Posterior vena cava (tissue), 2 donors: ENCODE measurements around the gene TM2D3. TPM values are rescaled to one million over a fixed set of nuclear protein-coding genes. Genes with fewer than 3 reads are reported as not detected.
A peak's percentile ranks its signal among the peaks of the same experiment; 100 is the strongest.

Experiments
- DNase-seq: peaks from one replicate; pipeline ENCODE4 v3.0.0-alpha.2; 2020; ENCODE audit warnings: low spot score
- intact Hi-C, 2 donors: fragments of 100-400 bp; cut with DNase I; formaldehyde crosslinking; loops; one replicate each; pipeline versions ENCODE4 v1.14.1 to v1.14.2; 2022 to 2023
- long read RNA-seq, 2 donors: library from polyadenylated mRNA; unstranded; transcript quantifications; one replicate each; pipeline ENCODE4 v2.0.0, GENCODE V29; 2020 to 2021
- total RNA-seq, 2 donors: library from RNA; stranded (reverse); fragmentation: NEBNext Ultra II Directional; extraction: Animal tissue kit (Norgen Biotek cat#: 25700); gene quantifications; one replicate each; pipeline ENCODE4 v1.2.1, GENCODE V29; 2021
- donor health status: DM: yes; HTN: yes; CAD: no.
- donor health status: DM: yes; HTN: yes; CAD: no.

Gene TM2D3
- total RNA-seq = 10 to 100 TPM; 39.9 to 44.1 TPM
- long read RNA-seq, donor 1, transcript TM2D3-202 (5 exons, 1,329 nt) = major isoform, 6 of 15 reads
- long read RNA-seq, donor 1, partial matches to known transcripts = 0 of 15 reads
- long read RNA-seq, donor 1, other reads (novel, unspliced or antisense) = 0 of 15 reads
- long read RNA-seq, donor 2, transcript TM2D3-203 (5 exons, 1,267 nt) = minor isoform, 6 of 66 reads
- long read RNA-seq, donor 2, transcript TM2D3-202 (5 exons, 1,329 nt) = major isoform, 44 of 66 reads
- long read RNA-seq, donor 2, transcript TM2D3-201 (6 exons, 1,381 nt) = minor isoform, 8 of 66 reads
- long read RNA-seq, donor 2, partial matches to known transcripts = 2 of 66 reads
- long read RNA-seq, donor 2, other reads (novel, unspliced or antisense) = 1 of 66 reads

DNA sequence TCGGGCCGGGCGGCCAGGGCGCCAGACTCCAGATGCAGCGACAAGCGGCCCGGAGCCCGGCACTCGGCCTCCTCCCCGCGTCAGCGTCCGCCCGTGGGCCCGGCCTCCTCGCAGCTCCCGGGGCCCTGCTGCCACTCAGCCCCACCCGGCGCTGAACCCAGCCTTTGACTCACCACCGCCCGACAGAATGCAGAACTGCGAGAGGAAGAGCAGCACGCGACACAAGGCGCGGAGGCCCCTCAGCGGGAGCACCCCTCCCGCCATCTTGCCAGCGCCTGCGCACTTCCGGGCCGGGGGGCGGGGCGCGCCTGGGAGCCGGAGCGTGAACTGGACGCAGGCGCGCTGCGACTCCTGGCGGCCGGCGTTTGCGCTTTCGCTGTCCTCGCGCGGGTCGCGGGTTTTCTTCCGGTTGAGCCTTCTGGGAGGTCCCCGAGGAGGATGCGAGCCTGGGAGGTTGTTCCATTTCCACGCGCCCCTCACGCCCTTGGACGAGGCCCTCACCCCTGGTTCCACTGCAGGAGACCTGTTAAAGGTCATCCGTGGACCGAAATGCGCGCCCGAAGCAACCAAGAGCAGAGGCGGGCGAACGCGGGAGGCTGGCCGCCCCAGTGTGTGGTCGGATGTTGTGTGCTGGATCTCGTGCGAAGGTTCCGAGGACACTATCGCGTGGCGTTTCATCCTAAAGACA, at the start of gene TM2D3:
TM2D3 (minus strand) TSS at position 284 of the 688 bp plus-strand sequence; CDS start at position 264, 20 bp downstream.
- intact Hi-C loops = loop anchor here (5.0 kb wide), 2 partner anchors 350 to 355 kb away; partner anchors contain the start of gene SNRPA1 (in 1 of the 2)
- peak; percentile 98 for DNase-seq

DNA sequence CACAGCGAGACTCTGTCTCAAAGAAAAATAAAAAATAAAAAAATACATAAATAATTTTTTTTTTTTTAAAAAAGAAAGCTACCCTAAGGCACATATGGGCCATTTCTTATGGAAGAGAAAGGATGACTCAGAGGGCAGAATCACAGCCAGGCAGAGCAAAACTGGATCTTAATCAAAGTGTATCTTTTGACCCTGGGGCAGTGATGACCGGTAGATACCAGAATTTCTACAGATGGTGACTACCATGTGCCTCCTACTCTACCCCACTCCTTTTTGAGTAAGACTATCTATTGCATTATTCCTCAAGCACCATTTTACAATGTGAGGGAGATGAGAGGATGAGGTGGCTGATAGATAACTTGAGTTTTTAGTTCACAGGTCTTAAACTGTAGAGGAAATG, 46.1 kb upstream of the TM2D3 start:
- no peak for DNase-seq
- intact Hi-C loops = no loop called here

GRCh38 chr15:101697488-101697887, 45.3 kb upstream of the TM2D3 start:
- DNase-seq = no peak
- intact Hi-C loops = no loop called here

DNA sequence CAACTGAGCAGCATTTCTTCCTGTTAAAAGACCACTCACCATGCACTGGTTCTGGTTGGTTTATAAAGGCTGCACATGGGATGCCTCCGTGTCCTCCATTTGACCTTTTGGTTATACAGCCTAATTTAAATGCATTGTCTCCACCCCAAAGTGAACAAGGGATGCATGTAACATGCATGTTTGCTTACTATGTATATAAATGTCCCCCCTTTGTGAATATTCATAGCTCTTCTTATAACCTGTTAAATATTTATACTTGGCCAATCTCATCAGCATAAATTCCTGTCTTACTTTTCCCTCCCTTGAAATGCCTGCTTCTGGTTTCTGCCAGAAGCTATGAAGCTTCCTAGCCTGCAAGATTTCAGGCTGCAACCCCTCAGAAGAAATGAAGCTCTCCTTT, 44.6 kb upstream of the TM2D3 start:
- intact Hi-C loops = no loop called here
- DNase-seq = no peak

DNA sequence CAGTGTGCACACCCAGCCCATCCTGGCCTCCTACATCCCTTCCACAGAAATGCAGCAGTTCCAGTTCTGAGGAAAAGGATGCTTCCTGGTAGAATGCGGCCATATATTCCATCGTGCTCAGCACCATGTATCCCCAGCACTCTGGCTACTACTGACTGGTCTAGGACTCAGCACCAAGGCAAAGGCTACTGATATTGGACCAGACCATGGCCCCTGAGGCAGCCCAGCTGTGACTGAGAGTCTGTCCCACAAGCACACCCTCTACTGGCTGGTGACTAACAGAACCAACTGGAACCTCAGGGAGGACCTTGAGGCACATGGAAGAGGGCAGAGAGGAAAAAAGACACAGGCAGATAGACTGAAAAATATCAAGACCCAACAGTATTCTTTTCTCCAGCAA, 42.1 kb upstream of the TM2D3 start:
- intact Hi-C loops = no loop called here
- DNase-seq = no peak

DNA sequence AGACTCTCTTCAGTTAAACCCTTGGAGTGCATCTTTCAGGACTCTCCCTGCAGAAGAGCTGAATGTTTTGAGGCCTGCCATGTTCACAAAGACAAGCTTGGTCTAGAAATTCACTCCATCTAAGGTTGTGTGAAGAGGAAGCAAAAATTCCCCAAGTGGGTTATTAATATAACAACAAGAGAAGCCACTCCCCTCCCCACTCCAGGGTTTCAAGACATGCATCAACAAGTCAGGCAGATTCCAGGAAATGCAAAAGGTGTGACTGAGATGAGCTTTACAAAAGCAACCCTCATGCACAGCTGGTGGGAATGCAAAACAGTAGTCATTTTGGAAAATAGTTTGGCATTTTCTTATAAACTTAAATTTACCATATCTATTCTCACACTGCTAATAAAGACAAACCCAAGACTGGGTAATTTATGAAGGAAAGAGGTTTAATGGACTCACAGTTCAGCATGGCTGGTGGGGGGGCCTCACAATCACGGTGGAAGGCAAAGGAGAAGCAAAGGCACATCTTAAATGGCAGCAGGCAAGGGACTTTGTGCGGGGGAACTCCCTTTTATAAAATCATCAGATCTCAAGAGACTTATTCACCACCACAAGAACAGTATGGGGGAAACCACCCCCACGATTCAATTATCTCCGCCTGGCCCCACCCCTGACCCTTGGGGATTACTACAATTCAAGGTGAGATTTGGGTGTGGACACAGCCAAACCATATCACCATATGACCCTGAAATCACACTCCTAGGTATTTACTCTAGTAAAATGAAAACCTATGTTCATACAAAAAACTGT, 40.8 kb upstream of the TM2D3 start:
- DNase-seq = no peak
- intact Hi-C loops = no loop called here

DNA sequence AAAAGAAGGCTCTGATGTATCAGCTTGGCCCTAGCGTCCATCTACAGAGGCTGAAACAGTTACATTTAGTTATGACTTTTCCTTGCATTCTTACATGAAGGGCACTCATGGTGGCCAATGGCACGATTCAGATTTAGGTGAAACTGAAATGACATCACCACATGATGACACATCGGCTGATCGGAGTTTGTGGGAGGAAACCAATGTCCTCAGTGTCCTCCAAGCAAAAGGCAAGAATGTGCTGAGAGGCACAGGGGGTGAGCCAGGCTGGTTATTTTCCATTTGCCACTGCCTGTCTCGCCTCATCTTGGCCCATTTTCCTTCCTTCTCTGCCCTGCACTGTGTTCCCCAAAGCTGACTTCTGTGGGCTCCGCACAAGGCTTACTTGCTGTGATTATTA, 37.7 kb upstream of the TM2D3 start:
- intact Hi-C loops = no loop called here

DNA sequence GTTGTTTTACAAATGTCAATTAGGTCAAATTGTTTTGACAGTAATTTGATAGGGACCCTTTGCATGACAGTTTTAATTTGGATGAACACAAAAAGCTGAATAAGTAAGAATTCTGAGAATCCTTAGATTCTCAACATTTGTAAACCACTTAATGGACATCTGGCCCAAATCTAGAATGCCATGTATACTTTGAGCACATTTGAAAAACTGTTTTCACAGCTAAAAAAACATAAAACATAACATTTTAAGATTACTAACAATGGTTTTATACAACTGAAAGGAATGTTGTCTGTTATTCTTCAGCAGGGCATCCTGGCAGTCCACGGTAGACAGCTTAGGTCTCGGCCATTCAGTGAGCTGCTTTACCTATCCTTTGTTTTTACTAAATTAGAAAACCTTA, 34.5 kb upstream of the TM2D3 start:
- intact Hi-C loops = no loop called here
- DNase-seq = no peak

More for the DNA sequence above, 37.7 kb upstream of the TM2D3 start:
- no peak for DNase-seq

DNA sequence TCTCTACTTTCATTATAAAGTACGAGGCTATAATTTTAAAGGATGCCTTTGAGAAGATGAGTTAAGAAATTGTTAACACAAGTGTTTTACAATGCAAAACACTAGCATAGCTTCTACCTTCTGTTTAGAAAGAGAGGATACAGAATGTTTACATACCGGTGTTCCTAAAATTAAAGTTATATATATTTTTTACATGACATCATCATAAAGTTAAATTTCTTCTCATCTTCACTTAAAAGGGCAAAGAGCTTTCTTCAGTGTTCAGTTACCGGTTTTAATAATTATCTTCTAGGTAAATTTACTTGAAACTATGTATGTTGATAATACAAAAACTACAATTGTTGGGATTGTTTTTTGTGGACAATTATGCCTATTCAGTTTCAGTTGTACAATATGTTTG, 32.7 kb upstream of the TM2D3 start:
- intact Hi-C loops = no loop called here
- no peak for DNase-seq

DNA sequence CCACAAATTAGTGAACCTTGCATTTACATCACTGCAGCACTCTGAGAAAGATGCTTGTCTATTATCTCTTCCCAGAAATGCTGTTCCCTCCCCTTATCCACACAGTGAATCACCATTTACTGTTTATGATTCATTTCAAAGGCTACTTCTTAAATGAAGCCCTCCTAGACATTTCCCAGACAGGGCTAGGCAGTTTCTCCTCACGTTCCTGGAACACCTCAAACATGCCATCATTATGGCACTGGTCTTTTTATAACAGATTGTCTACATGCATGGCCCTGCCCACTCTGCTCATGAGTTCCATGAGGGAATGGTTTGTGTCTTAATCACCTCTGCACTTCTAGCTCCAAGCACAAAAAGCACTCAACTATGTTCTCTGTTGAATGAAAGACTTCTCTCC, 32.2 kb upstream of the TM2D3 start:
- intact Hi-C loops = no loop called here
- DNase-seq = no peak

DNA sequence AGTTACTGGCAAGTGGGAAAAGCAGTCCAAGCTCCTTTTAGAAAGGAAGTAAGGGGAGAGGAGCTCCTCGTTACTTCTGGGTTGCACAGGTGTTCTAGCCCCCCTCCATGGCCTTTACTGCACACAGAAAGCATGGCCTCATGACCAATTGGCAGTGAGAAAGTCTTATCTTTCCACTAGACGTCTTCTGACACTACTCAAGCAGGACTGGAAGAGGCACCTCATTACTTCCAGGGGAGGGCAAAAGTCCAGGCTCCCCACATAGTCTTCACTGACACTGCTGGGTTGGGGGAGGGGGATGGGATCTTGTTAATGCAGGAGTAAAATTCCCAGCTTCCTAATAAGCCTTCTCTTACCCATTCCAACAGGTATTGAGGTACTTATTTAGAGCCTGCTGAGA, 27.6 kb upstream of the TM2D3 start:
- intact Hi-C loops = no loop called here
- DNase-seq = no peak

GRCh38 chr15:101676921-101677329, 24.7 kb upstream of the TM2D3 start:
- intact Hi-C loops = no loop called here
- no peak for DNase-seq

GRCh38 chr15:101675796-101676582, 23.8 kb upstream of the TM2D3 start:
- intact Hi-C loops = no loop called here
- no peak for DNase-seq

DNA sequence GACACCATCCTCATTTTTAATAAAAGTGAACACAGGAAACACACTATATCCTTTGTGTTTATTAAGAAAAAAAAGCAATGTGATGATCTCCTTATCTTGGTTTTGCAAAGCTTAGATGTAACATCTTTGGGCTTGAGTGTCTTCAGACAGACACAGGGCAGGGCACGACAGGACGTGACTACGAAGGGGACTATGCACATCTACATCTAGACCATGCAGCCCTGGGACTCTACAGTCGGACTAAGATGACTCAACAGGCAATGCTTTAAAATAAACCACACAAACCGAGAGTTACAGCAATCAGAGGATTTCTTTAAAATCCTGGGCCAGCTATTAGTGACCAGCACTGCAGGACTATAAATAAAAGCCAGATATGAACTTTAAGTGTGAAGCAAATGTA, 22.8 kb upstream of the TM2D3 start:
- DNase-seq = no peak
- intact Hi-C loops = no loop called here

- no peak for DNase-seq
- intact Hi-C loops = no loop called here
Observed at GRCh38 chr15:101672298-101672697, 20.1 kb upstream of the TM2D3 start.

GRCh38 chr15:101669744-101670143, 17.6 kb upstream of the TM2D3 start:
- no peak for DNase-seq
- intact Hi-C loops = no loop called here

DNA sequence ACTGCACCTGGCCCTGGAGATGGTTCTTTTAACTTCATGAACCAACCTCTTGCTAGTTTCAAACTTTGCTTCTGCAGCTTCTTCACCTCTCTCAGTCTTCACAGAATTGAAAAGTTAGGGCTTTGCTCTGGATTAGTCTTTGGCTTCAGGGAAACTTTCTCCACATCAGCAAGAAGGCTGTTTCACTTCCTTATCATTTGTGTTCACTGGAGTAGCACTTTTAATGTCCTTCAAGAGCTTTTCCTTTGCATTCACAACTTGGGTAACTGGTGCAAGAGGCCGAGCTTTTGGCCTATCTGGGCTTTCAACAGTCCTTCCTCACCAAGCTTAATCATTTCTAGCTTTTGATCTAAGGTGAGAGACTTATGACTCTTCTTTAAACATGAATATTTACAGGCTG, 15.7 kb upstream of the TM2D3 start:
- intact Hi-C loops = no loop called here
- no peak for DNase-seq

DNA sequence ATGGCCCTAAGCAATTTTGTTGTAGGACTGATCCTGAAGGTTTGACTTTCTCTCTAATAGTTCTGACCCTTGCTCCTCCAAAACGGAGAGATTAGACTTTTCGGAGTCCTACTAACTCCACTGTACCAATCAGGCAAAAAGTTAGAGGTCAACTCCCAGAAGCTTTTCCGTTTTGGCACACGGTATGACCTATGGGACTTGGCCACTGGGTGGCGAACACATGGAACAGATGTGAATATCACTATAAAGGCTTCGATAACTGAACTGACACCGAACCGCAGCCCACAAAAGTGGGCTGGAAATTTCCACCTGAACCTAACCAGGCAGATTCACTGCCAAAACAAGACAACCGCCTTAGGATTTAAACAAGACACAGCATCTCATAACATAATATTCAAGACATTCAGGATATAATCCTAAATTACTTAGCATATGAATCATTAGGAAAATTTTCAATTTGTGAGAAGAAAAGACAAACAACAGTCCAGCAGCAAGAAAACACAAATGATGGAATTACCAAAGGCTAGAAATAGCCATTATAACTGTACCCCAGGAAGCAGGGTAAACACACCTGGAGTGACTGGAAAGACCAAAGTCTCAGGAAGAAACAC, 12.2 kb upstream of the TM2D3 start:
- intact Hi-C loops = no loop called here

DNA sequence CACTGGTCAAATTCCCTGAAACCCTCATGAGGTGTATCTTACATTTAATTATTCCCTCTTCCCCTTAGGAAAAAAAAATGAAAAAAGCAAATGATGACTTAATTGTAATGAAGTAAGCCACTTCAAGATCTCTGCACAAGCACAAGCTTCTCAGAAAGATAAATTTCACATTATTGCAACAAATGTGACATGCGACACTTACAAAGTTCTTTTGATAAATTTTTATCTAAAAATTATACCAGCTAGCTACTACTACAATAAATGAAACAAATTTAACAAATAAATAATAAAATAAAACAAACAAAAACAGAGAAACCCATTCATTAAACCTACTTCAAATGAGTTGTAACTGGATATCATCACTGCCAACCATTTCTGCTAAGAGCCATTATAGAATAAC, 10.0 kb upstream of the TM2D3 start:
- intact Hi-C loops = no loop called here
- no peak for DNase-seq

More for the DNA sequence above, 12.2 kb upstream of the TM2D3 start:
- no peak for DNase-seq
